SK-N-SH (cell line): ENCODE data around the gene PLCB1.

Experiments used
- CHD2 ChIP-seq: fragments of 150-350 bp; IDR thresholded peaks from 2 replicates; pipeline ENCODE4 v1.6.1; 2018; ENCODE audit warnings: low read length; ENCODE audit not compliant: partially characterized antibody
- EP300 ChIP-seq, 2 experiments: IDR thresholded peaks; 2 replicates each; pipeline versions ENCODE4 v1.4.0 to v1.6.1; 2012; ENCODE audit warnings: borderline replicate concordance in 1 of 2, low read depth in 1 of 2, low read length in 1 of 2
- GABPA ChIP-seq: IDR thresholded peaks from 2 replicates; pipeline ENCODE4 v1.4.0; 2012; ENCODE audit warnings: low read depth, mild to moderate bottlenecking
- GATA2 ChIP-seq: sonication (generic); formaldehyde crosslinking; IDR thresholded peaks from 2 replicates; pipeline ENCODE4 v1.5.0; 2020; ENCODE audit warnings: mild to moderate bottlenecking, missing genetic modification reagents
- JUND ChIP-seq: IDR thresholded peaks from 2 replicates; pipeline ENCODE4 v1.4.0; 2012
- NFIC ChIP-seq: IDR thresholded peaks from 2 replicates; pipeline ENCODE4 v1.4.0; 2012; ENCODE audit warnings: borderline replicate concordance
- POLR2AphosphoS5 ChIP-seq: IDR thresholded peaks from 2 replicates; pipeline ENCODE4 v1.6.1; 2012; ENCODE audit warnings: low read depth, low read length
- RAD21 ChIP-seq: IDR thresholded peaks from 2 replicates; pipeline ENCODE4 v1.6.1; 2012; ENCODE audit warnings: mild to moderate bottlenecking, low read length
- SMC3 ChIP-seq: IDR thresholded peaks from 2 replicates; pipeline ENCODE4 v1.6.1; 2012; ENCODE audit warnings: low read depth, low read length, improper control_type of control experiment
- TEAD4 ChIP-seq: IDR thresholded peaks from 2 replicates; pipeline ENCODE4 v1.4.0; 2012; ENCODE audit warnings: mild to moderate bottlenecking, borderline replicate concordance; ENCODE audit not compliant: insufficient read depth
- TF ChIP-seq, protein P1 (sequence below): fragments of 200-600 bp; sonication (generic); IDR thresholded peaks from 2 replicates; pipeline ENCODE4 v1.6.1; 2017; ENCODE audit warnings: antibody characterized with exemption, mild to moderate bottlenecking, moderate library complexity
- TF ChIP-seq, protein P2 (sequence below): IDR thresholded peaks from 2 replicates; pipeline ENCODE4 v1.6.1; 2012; ENCODE audit warnings: mild to moderate bottlenecking, low read depth, low read length, moderate library complexity
- TF ChIP-seq, protein P3 (sequence below): IDR thresholded peaks from 2 replicates; pipeline ENCODE4 v1.4.0; 2012; ENCODE audit warnings: low read depth
- TF ChIP-seq, protein P4 (sequence below): IDR thresholded peaks from 2 replicates; pipeline ENCODE4 v1.4.0; 2012; ENCODE audit warnings: low read depth, borderline replicate concordance

DNA sequence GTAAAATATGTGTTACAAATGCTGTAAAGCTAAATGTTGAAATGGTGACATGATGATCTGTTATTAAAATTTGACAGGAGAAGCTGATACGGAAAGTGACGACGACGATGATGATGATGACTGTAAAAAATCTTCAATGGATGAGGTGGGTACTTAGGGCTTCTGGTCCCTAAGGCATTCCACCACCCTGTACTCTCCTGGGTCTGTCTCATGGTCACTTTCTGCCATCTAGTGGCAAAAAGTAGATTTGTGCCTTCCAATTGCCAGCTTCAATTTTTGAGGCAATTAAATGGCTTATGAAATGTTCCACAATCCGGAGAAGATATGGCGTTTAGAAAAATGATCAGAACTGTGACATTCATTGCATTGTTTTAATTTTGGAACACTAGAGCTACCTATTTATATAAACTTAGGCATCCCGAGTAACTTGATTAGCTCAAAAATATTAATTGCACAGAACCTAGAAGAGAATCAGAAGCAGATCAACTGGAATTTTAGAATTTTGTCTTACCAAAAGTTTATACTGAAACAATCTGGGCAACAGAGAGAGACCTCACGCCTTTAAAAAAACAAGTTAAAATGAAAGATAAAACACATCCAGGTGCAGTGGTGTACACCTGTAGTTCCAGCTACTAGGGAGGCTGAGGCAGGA lies 590.3 kb downstream of the PLCB1 start:
- TF ChIP-seq, protein P1, sequence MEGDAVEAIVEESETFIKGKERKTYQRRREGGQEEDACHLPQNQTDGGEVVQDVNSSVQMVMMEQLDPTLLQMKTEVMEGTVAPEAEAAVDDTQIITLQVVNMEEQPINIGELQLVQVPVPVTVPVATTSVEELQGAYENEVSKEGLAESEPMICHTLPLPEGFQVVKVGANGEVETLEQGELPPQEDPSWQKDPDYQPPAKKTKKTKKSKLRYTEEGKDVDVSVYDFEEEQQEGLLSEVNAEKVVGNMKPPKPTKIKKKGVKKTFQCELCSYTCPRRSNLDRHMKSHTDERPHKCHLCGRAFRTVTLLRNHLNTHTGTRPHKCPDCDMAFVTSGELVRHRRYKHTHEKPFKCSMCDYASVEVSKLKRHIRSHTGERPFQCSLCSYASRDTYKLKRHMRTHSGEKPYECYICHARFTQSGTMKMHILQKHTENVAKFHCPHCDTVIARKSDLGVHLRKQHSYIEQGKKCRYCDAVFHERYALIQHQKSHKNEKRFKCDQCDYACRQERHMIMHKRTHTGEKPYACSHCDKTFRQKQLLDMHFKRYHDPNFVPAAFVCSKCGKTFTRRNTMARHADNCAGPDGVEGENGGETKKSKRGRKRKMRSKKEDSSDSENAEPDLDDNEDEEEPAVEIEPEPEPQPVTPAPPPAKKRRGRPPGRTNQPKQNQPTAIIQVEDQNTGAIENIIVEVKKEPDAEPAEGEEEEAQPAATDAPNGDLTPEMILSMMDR: peak; percentile 86
- TF ChIP-seq JUND: no peak
- TF ChIP-seq, protein P2, sequence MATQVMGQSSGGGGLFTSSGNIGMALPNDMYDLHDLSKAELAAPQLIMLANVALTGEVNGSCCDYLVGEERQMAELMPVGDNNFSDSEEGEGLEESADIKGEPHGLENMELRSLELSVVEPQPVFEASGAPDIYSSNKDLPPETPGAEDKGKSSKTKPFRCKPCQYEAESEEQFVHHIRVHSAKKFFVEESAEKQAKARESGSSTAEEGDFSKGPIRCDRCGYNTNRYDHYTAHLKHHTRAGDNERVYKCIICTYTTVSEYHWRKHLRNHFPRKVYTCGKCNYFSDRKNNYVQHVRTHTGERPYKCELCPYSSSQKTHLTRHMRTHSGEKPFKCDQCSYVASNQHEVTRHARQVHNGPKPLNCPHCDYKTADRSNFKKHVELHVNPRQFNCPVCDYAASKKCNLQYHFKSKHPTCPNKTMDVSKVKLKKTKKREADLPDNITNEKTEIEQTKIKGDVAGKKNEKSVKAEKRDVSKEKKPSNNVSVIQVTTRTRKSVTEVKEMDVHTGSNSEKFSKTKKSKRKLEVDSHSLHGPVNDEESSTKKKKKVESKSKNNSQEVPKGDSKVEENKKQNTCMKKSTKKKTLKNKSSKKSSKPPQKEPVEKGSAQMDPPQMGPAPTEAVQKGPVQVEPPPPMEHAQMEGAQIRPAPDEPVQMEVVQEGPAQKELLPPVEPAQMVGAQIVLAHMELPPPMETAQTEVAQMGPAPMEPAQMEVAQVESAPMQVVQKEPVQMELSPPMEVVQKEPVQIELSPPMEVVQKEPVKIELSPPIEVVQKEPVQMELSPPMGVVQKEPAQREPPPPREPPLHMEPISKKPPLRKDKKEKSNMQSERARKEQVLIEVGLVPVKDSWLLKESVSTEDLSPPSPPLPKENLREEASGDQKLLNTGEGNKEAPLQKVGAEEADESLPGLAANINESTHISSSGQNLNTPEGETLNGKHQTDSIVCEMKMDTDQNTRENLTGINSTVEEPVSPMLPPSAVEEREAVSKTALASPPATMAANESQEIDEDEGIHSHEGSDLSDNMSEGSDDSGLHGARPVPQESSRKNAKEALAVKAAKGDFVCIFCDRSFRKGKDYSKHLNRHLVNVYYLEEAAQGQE: no peak
- no peak for TF ChIP-seq NFIC
- TF ChIP-seq EP300 (IDR thresholded peaks at IDR 0.05; ENCODE audit: borderline replicate concordance in 1 of 2, low read depth in 1 of 2, low read length in 1 of 2): no peak
- TF ChIP-seq GABPA: no peak
- TF ChIP-seq POLR2AphosphoS5: no peak
- no peak for TF ChIP-seq GATA2 (CRISPR knock-in tag)
- TF ChIP-seq, protein P3, sequence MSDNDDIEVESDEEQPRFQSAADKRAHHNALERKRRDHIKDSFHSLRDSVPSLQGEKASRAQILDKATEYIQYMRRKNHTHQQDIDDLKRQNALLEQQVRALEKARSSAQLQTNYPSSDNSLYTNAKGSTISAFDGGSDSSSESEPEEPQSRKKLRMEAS: no peak
- no peak for TF ChIP-seq TEAD4
- TF ChIP-seq SMC3: peak; percentile 81
- no peak for TF ChIP-seq CHD2
- peak; percentile 96 for TF ChIP-seq RAD21
- TF ChIP-seq, protein P4, sequence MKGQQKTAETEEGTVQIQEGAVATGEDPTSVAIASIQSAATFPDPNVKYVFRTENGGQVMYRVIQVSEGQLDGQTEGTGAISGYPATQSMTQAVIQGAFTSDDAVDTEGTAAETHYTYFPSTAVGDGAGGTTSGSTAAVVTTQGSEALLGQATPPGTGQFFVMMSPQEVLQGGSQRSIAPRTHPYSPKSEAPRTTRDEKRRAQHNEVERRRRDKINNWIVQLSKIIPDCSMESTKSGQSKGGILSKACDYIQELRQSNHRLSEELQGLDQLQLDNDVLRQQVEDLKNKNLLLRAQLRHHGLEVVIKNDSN: no peak
